Measurements from ENCODE around the gene CCDC88B.

CCDC88B gene
- total RNA-seq, result 421 to 509 reads per million in 2 donors

- DNase-seq, result peak; percentile 75
Measured at GRCh38 chr11:64339754-64340408, at the start of gene CCDC88B. Gene CCDC88B (plus strand): TSS chr11:64340204. CDS start chr11:64340267, 63 bp downstream.

- DNase-seq, result no peak
Measured at GRCh38 chr11:64290352-64291261, 49.4 kb upstream of the CCDC88B start.

- no peak for DNase-seq
Measured at GRCh38 chr11:64291262-64291751, 48.7 kb upstream of the CCDC88B start, which contains the start of gene KCNK4. Gene KCNK4 (plus strand): TSS chr11:64291302. CDS start chr11:64293019, 1,717 bp downstream.

GRCh38 chr11:64291752-64292459 is 48.1 kb upstream of the CCDC88B start:
- DNase-seq, result no peak

- no peak for DNase-seq
Measured at GRCh38 chr11:64292460-64293254, 47.3 kb upstream of the CCDC88B start.

- no peak for DNase-seq
Measured at GRCh38 chr11:64294774-64295173, 45.2 kb upstream of the CCDC88B start.

- no peak for DNase-seq
Measured at GRCh38 chr11:64295760-64296159, 44.2 kb upstream of the CCDC88B start.

GRCh38 chr11:64296236-64296635 is 43.8 kb upstream of the CCDC88B start:
- no peak for DNase-seq

- DNase-seq, result no peak
Measured at GRCh38 chr11:64296830-64297698, 42.9 kb upstream of the CCDC88B start.

- DNase-seq, result no peak
Measured at GRCh38 chr11:64297699-64298358, 42.2 kb upstream of the CCDC88B start.

GRCh38 chr11:64298966-64299846 is 40.8 kb upstream of the CCDC88B start:
- DNase-seq, result no peak

GRCh38 chr11:64299847-64300648 is 40.0 kb upstream of the CCDC88B start, which contains the start of gene CATSPERZ:
Gene CATSPERZ (plus strand): TSS chr11:64300358. CDS start chr11:64300411, 53 bp downstream.
- no peak for DNase-seq

- no peak for DNase-seq
Measured at GRCh38 chr11:64303109-64304031, 36.6 kb upstream of the CCDC88B start.

GRCh38 chr11:64304032-64304315 is 36.0 kb upstream of the CCDC88B start:
- no peak for DNase-seq

GRCh38 chr11:64304316-64305072 is 35.5 kb upstream of the CCDC88B start:
- peak; percentile 61 for DNase-seq

GRCh38 chr11:64305075-64305690 is 34.8 kb upstream of the CCDC88B start, which contains the start of gene ESRRA:
Gene ESRRA (plus strand): TSS chr11:64305524. CDS start chr11:64307180, 1,656 bp downstream.
- peak; percentile 100 for DNase-seq
